Measurements from ENCODE around the gene KCND3. TPM values are rescaled to one million over a fixed set of nuclear protein-coding genes. Genes with fewer than 3 reads are reported as not detected.

KCND3 gene
- total and polyA plus RNA-seq, 4 donors, result 1.0 to 27.1 (median 6.1) TPM

DNA sequence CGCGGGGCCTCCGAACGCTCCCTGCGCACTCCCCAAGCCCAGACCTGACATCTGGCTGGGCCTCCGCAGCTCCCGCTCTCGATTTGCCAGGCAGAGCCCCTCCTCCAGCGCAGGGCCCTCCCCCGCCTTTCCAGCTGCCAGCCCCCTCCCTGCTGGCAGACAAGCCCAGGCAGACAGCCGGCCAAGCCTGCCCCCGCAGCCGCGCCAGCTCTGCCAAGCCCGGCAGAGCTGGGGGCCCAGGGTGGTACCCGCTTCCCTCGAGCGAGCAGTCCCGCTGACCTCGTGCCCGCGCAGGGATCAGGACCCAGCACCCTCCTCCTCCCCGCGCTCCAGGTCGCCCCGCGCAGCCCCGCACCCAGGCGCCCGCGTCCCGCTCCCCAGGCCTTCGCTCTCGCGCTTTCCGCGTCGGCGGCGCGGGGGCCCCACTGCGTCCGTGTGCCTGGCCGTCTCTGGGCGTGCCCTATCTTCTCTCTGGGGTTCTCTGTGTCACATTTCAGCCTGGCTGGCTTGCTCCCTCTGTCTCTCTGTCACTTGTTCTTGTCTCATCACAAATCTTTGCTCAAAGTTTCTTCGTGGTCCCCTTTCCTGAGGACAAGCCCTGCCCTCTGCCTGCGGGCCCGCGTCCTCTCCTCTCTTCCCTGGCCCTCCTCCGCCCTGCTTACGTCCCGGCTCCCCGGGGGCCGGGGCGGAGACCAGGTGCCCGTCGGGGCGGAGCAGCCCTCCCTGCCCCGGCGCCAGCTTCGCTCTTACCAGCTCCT lies 250.9 kb downstream of the KCND3 start:
- peak; percentile 50 for DNase-seq (ENCODE audit: low spot score)
- Histone ChIP-seq H3K4me1 (ENCODE audit: control insufficient read depth in 4 of 4, insufficient read depth in 4 of 4, low read length in 3 of 4) (peaks cover 7 to 30% (median 17%) of the 10 kb centered on the region in 4 donors), H3K36me3 (ENCODE audit: control insufficient read depth in 4 of 4, insufficient read depth in 3 of 4, low read depth in 1 of 4, low read length in 3 of 4) (no peaks in the 10 kb centered on the region), H3K4me3 (ENCODE audit: low read depth in 1 of 3, low read length in 3 of 3) (peak overlapping the region; percentile 60 to 77 (median 65)), H3K9ac (ENCODE audit: low read depth in 1 of 2, low read length in 2 of 2) (peak overlapping the region; percentile 52 to 62), H3K9me3 (ENCODE audit: control insufficient read depth in 4 of 4, low read length in 3 of 4) (no peaks in the 10 kb centered on the region), H3K27ac (ENCODE audit: low read depth in 1 of 2, low read length in 2 of 2) (peak overlapping the region; percentile 71 to 73), H3K27me3 (ENCODE audit: control insufficient read depth in 4 of 4, insufficient read depth in 4 of 4, low read length in 3 of 4) (no peaks in the 10 kb centered on the region)
- WGBS, result 3% methylated on average over 61 of the region's 61 CpGs
- TF ChIP-seq GABPA (IDR thresholded peaks at IDR 0.05 in 1 of 2, conservative IDR thresholded peaks at IDR 0.05 in 1 of 2), result no peak
- no peak for TF ChIP-seq RXRA (IDR thresholded peaks at IDR 0.05)
- TF ChIP-seq TAF1 (conservative IDR thresholded peaks at IDR 0.05), result no peak
- TF ChIP-seq MAX (IDR thresholded peaks at IDR 0.05), result no peak
- no peak for TF ChIP-seq RAD21 (IDR thresholded peaks at IDR 0.05)
- TF ChIP-seq FOXA1 (IDR thresholded peaks at IDR 0.05), result no peak
- TF ChIP-seq HNF4A (conservative IDR thresholded peaks at IDR 0.05), result no peak
- TF ChIP-seq HNF4G (IDR thresholded peaks at IDR 0.05), result no peak
- TF ChIP-seq, protein P1, sequence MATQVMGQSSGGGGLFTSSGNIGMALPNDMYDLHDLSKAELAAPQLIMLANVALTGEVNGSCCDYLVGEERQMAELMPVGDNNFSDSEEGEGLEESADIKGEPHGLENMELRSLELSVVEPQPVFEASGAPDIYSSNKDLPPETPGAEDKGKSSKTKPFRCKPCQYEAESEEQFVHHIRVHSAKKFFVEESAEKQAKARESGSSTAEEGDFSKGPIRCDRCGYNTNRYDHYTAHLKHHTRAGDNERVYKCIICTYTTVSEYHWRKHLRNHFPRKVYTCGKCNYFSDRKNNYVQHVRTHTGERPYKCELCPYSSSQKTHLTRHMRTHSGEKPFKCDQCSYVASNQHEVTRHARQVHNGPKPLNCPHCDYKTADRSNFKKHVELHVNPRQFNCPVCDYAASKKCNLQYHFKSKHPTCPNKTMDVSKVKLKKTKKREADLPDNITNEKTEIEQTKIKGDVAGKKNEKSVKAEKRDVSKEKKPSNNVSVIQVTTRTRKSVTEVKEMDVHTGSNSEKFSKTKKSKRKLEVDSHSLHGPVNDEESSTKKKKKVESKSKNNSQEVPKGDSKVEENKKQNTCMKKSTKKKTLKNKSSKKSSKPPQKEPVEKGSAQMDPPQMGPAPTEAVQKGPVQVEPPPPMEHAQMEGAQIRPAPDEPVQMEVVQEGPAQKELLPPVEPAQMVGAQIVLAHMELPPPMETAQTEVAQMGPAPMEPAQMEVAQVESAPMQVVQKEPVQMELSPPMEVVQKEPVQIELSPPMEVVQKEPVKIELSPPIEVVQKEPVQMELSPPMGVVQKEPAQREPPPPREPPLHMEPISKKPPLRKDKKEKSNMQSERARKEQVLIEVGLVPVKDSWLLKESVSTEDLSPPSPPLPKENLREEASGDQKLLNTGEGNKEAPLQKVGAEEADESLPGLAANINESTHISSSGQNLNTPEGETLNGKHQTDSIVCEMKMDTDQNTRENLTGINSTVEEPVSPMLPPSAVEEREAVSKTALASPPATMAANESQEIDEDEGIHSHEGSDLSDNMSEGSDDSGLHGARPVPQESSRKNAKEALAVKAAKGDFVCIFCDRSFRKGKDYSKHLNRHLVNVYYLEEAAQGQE (IDR thresholded peaks at IDR 0.05), result no peak
- TF ChIP-seq CTCF (IDR thresholded peaks at IDR 0.05; ENCODE audit: low read depth, low read length, missing input control), result no peak
- TF ChIP-seq JUND (IDR thresholded peaks at IDR 0.05), result no peak
- no peak for TF ChIP-seq NR2F2 (IDR thresholded peaks at IDR 0.05)
- no peak for TF ChIP-seq YY1 (IDR thresholded peaks at IDR 0.05)

DNA sequence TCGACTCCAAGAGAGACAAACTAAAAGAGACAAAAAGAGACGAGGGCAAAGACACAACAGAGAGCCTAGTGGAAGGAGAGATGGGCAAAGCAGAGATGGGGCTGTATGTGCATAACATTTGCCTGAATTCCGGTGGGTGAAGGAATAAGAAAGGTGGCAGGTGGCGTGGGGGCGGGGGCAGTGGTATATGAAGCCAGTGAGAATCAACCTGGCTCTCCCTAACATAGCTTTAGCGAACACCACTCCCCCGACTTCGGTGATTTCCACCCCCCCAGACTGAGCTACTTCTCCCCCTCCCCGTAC lies 251.4 kb downstream of the KCND3 start:
- WGBS, result 54% methylated on average over 9 of the region's 9 CpGs
- Histone ChIP-seq H3K4me1 (ENCODE audit: control insufficient read depth in 4 of 4, insufficient read depth in 4 of 4, low read length in 3 of 4) (peaks cover 7 to 30% (median 17%) of the 10 kb centered on the region in 4 donors), H3K27ac (ENCODE audit: low read depth in 1 of 2, low read length in 2 of 2) (no peak overlapping the region), H3K9ac (ENCODE audit: low read depth in 1 of 2, low read length in 2 of 2) (no peak overlapping the region), H3K9me3 (ENCODE audit: control insufficient read depth in 4 of 4, low read length in 3 of 4) (no peaks in the 10 kb centered on the region), H3K27me3 (ENCODE audit: control insufficient read depth in 4 of 4, insufficient read depth in 4 of 4, low read length in 3 of 4) (no peaks in the 10 kb centered on the region), H3K4me3 (ENCODE audit: low read depth in 1 of 3, low read length in 3 of 3) (peak overlapping the region in 1 of 3 donors; percentile 60), H3K36me3 (ENCODE audit: control insufficient read depth in 4 of 4, insufficient read depth in 3 of 4, low read depth in 1 of 4, low read length in 3 of 4) (no peaks in the 10 kb centered on the region)
- TF ChIP-seq NR2F2 (IDR thresholded peaks at IDR 0.05) (no peak), GABPA (IDR thresholded peaks at IDR 0.05 in 1 of 2, conservative IDR thresholded peaks at IDR 0.05 in 1 of 2) (no peak), JUND (IDR thresholded peaks at IDR 0.05) (no peak), FOXA1 (IDR thresholded peaks at IDR 0.05) (no peak)
- DNase-seq (ENCODE audit: low spot score), result no peak
